HFF-Myc (cell line): Measurements from ENCODE around the gene TMEM236.

ENCODE experiments used
- DNase-seq: peaks from one replicate; pipeline ENCODE4 v3.0.0-alpha.2; 2011; ENCODE audit warnings: low read depth; ENCODE audit errors: extremely low read depth
- H3K4me3 ChIP-seq: replicated peaks from 2 replicates; pipeline ENCODE4 v1.5.1; 2011; ENCODE audit warnings: low read depth, mild to moderate bottlenecking, control low read depth, low read length
- TF ChIP-seq, protein P1 (sequence below): IDR thresholded peaks from 2 replicates; pipeline ENCODE4 v1.5.1; 2012; ENCODE audit warnings: mild to moderate bottlenecking, low read depth, low read length, control low read depth; ENCODE audit errors: missing control alignments

The TMEM236 gene

DNA sequence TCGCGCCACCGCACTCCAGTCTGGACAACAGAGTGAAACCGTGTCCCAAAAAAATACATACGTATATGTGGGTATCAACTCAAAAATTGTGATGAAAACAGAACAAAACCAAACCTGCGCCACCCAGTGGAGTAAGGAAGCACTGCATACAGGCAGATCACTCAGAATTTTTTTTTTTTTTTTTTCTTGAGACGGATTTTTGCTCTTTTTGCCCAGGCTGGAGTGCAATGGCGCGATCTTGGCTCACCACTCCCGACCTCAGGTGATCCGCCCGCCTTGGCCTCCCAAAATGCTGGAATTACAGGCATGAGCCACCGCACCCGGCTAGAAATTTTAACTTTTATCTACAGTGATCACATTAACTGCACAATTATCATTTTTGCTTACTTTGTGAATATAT is 9.1 kb upstream of the TMEM236 start:
- H3K4me3 ChIP-seq = no peak overlapping the region
- TF ChIP-seq, protein P1, sequence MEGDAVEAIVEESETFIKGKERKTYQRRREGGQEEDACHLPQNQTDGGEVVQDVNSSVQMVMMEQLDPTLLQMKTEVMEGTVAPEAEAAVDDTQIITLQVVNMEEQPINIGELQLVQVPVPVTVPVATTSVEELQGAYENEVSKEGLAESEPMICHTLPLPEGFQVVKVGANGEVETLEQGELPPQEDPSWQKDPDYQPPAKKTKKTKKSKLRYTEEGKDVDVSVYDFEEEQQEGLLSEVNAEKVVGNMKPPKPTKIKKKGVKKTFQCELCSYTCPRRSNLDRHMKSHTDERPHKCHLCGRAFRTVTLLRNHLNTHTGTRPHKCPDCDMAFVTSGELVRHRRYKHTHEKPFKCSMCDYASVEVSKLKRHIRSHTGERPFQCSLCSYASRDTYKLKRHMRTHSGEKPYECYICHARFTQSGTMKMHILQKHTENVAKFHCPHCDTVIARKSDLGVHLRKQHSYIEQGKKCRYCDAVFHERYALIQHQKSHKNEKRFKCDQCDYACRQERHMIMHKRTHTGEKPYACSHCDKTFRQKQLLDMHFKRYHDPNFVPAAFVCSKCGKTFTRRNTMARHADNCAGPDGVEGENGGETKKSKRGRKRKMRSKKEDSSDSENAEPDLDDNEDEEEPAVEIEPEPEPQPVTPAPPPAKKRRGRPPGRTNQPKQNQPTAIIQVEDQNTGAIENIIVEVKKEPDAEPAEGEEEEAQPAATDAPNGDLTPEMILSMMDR = peak; percentile 75
- DNase-seq = peak; percentile 55

DNA sequence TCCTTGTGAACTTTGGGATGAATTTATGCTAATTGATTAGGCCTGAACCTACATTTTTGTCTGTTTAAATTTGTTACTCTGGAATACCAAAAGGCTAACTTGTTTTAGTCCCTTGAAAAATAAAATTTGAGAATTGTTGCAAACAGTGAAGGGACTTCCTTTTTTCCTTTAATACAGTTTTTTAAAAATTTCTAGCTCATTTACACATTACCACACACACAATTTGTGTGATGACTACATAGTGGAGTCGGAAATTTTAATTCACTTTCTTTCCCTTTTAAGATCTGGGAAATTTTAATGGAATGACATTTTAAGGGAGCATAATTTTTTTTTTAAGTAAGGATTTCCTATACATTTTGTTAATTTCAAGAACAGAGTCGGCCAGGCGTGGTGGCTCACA is 8.6 kb upstream of the TMEM236 start:
- H3K4me3 ChIP-seq = no peak overlapping the region
- DNase-seq = no peak
- TF ChIP-seq, protein P1 = no peak

DNA sequence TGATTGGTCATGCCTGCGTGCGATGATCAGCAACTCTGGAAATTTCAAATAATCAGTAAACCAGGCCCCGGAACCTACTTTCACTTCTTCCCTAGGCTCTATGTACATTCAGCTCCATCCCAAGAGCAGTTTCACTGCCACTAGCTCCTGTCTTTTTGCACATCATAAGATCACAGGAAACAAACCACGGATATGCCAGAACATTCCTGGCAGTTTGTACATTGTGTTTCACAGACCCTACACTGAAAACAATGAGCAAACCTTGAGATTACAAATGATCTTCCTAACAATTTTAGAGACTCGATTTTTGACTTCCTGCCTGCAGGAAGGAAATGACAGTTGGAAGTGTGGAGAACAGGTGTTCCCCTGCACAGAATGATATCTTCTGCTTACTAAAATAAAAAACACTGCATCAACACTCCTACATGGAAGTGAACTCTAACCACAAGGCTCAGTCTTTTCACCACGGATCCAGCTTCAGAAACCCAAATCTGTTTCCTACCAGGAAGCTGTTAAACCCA is 7.6 kb upstream of the TMEM236 start:
- no peak for DNase-seq
- H3K4me3 ChIP-seq = no peak overlapping the region
- TF ChIP-seq, protein P1 = no peak

- no peak overlapping the region for H3K4me3 ChIP-seq
- TF ChIP-seq, protein P1 = no peak
- DNase-seq = no peak
Observed at GRCh38 chr10:17747883-17748550, 4.0 kb upstream of the TMEM236 start.

GRCh38 chr10:17749890-17750289 is 2.1 kb upstream of the TMEM236 start:
- no peak overlapping the region for H3K4me3 ChIP-seq
- TF ChIP-seq, protein P1 = no peak
- DNase-seq = no peak

DNA sequence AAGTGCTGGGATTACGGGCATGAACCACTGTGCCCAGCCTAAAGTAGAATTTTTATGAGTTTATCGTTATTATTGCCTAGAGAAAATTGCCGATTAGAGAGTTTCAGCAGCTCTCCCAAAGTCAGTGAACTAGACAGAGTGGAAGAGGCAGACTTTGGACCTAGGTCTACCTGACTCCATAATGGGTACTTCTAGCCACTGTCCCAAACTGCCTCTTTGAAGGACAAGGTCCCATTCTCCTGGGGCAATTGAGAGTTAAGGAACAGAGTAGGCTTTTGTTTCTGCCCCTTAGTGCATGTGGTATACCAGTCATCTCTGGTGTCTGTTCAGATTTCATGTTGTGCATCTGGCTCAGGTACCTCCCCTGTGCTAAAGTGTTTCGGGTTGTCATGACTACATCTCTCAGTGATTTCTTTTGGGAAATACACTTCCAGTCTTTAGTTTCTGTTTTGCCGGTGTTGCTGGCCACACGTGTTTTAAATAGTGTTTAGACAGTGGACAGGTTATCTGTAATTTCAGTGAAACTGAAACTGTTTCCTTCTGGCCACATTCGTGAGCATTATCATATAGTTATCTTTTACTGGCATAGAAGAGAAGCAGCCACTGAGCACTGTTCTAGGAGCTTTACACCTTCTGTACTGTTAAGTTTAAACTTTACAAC is 4.7 kb downstream of the TMEM236 start:
- no peak for DNase-seq
- TF ChIP-seq, protein P1 = no peak
- H3K4me3 ChIP-seq = no peak overlapping the region

DNA sequence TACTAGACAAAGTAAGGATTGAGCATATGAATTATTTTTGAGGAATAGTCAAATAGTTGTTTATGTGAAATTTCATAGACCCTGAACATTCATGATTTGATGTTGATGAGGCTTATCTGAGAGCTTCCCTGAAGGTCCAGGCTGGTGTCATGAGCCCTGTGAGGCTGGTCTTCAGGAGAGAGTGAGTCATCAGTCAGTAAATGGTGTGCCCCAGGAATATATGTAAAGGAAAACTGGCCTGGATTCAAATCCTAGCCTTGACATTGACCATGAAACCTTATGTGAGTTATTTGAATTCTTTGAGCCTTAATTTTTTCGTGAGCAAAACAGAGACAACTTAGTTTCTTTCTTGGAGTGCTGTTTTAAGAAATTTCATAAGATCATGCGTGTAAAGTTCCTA is 6.2 kb downstream of the TMEM236 start:
- no peak for DNase-seq
- H3K4me3 ChIP-seq = no peak overlapping the region
- TF ChIP-seq, protein P1 = no peak
